Measurements from ENCODE around the gene S100A6.

DNA sequence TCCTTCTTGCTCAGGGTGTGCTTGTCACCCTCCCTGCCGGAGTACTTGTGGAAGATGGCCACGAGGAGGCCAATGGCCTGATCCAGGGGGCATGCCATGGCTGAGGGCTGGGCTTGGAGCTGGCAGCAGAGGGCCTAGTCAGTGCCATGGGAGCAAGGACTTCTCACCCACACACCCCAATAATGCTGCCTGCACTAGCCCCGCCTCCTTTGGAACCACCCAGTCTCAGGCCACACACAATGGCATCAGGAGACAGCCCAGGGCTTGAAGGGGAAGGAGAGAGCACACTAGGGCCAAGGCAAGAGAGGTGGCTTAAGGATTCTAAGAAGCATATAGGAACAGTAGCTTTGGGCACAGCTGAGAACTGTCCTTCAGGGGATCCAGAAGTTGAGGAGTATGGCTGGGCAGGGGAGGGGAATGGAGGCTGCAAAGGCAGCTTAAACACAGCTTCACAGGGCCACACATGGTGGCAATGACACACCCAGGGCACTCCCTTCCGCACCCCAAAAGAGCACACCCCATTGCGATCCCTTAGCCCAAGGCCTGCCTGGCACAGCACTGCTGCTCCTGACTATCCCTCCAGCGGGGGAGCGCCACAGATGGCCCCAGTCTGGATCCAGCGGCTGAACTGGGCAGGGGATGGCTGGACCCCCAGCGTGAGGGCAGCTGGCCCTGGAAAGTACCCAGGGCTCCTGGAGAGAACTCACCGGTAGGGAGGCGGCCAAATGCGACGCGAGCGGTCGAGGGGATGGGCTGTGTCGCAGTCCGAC lies at the start of gene S100A6:
- TF ChIP-seq, protein P1, sequence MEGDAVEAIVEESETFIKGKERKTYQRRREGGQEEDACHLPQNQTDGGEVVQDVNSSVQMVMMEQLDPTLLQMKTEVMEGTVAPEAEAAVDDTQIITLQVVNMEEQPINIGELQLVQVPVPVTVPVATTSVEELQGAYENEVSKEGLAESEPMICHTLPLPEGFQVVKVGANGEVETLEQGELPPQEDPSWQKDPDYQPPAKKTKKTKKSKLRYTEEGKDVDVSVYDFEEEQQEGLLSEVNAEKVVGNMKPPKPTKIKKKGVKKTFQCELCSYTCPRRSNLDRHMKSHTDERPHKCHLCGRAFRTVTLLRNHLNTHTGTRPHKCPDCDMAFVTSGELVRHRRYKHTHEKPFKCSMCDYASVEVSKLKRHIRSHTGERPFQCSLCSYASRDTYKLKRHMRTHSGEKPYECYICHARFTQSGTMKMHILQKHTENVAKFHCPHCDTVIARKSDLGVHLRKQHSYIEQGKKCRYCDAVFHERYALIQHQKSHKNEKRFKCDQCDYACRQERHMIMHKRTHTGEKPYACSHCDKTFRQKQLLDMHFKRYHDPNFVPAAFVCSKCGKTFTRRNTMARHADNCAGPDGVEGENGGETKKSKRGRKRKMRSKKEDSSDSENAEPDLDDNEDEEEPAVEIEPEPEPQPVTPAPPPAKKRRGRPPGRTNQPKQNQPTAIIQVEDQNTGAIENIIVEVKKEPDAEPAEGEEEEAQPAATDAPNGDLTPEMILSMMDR (IDR thresholded peaks at IDR 0.05): no peak
- TF ChIP-seq POLR2A (IDR thresholded peaks at IDR 0.05): peak in 1 of 2 donors; percentile 65

All from lower leg skin (tissue), 3 donors.